Upper lobe of left lung (tissue), 6 donors: ENCODE data around the gene LCT. TPM values are rescaled to one million over a fixed set of nuclear protein-coding genes. Genes with fewer than 3 reads are reported as not detected.

Experiments used
- ATAC-seq, 2 donors: fragments of 200-7000 bp; cut with Tn5 transposase; one replicate each; pipeline ENCODE4 v1.9.1; 2022; ENCODE audit warnings: mild to moderate bottlenecking in 2 of 2, moderate library complexity in 2 of 2; ENCODE audit not compliant: low FRiP score in 2 of 2
- DNase-seq, 2 donors: peaks; one replicate each; pipeline ENCODE4 v3.0.0-alpha.2; 2019 to 2020
- H3K27ac ChIP-seq, 4 donors: fragments of 200-600 bp; sonication (generic); one replicate each; pipeline ENCODE4 v1.5.1; 2016 to 2019
- H3K27me3 ChIP-seq, 4 donors: fragments of 200-600 bp; sonication (generic); one replicate each; pipeline ENCODE4 v1.5.1; 2017 to 2019
- H3K36me3 ChIP-seq, 4 donors: fragments of 200-600 bp; sonication (generic); one replicate each; pipeline ENCODE4 v1.5.1; 2016 to 2019
- H3K4me1 ChIP-seq, 4 donors: fragments of 200-600 bp; sonication (generic); one replicate each; pipeline ENCODE4 v1.5.1; 2018 to 2019
- H3K4me3 ChIP-seq, 4 donors: fragments of 200-600 bp; sonication (generic); one replicate each; pipeline ENCODE4 v1.5.1; 2017 to 2019; ENCODE audit warnings: mild to moderate bottlenecking in 2 of 4, moderate library complexity in 1 of 4
- H3K9me3 ChIP-seq, 4 donors: fragments of 200-600 bp; sonication (generic); one replicate each; pipeline ENCODE4 v1.5.1; 2018 to 2019
- CTCF ChIP-seq, 6 experiments: fragments of 450-650 bp in 4 of 6; fragments of 200-600 bp in 2 of 6; sonication (generic) in 2 of 6; IDR thresholded peaks; one replicate each; pipeline ENCODE4 v1.5.1; 2016 to 2019; ENCODE audit warnings: antibody characterized with exemption in 6 of 6
- EP300 ChIP-seq, 4 donors: sonication (generic); formaldehyde crosslinking; IDR thresholded peaks; one replicate each; pipeline ENCODE4 v1.5.1; 2017; ENCODE audit warnings: antibody characterized with exemption in 4 of 4, control low read depth in 2 of 4
- POLR2A ChIP-seq, 4 donors: fragments of 450-650 bp; IDR thresholded peaks; one replicate each; pipeline ENCODE4 v1.5.1; 2016 to 2017; ENCODE audit warnings: antibody characterized with exemption in 4 of 4, mild to moderate bottlenecking in 2 of 4
- POLR2AphosphoS5 ChIP-seq, 2 donors: sonication (generic); formaldehyde crosslinking; IDR thresholded peaks; one replicate each; pipeline ENCODE4 v1.5.1; 2017; ENCODE audit warnings: antibody characterized with exemption in 2 of 2
- WGBS, 2 donors: methylation state at CpG; one replicate each; pipeline ENCODE4 v1.1.5; 2017 to 2018; 5-methylcytosine and 5-hydroxymethylcytosine counted together
- total RNA-seq, 6 donors: library from RNA; depleted of rRNA in 4 of 6; stranded (reverse); fragments of >200 nt in 4 of 6; gene quantifications; one replicate each; pipeline versions ENCODE4 v1.1.0 to v1.2.1, GENCODE V29; 2016 to 2021
- donor health status: DM: no; HTN: no; CAD: no; lungs with moderate emphysema.
- donor health status: DM: no; HTN: yes; CAD: no; lungs with severe emphysema.

Gene LCT
- total RNA-seq, 6 donors from 2014 or later, result 0.03 to 0.20 TPM; not detected in 4

DNA sequence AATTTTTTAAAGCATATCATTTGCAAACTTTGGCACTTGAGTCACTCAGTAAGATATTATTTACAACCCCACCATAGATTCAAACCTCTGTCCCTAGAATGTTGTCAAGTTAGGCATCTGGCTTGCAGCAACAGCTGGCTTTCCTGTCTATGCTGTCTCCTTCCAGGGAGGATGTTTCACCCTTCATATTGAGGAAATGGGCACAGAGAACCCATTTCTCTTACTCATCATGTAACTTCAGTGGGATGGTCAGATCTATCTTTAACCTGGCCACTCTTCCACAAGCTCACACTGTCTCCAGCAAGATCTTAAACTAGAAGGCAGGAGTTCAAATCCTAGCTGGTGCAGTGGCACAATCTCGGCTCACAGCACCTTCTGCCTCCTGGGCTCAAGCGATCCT lies 15.8 kb downstream of the LCT start:
- TF ChIP-seq POLR2A (IDR thresholded peaks at IDR 0.05) (no peak), POLR2AphosphoS5 (IDR thresholded peaks at IDR 0.05) (no peak)
- peaks cover 0 to 12% (median 3%) of the 10 kb centered on the region in 4 donors for H3K4me1 ChIP-seq
- H3K36me3 ChIP-seq, result no peaks in the 10 kb centered on the region
- peaks cover 0 to 8% (median 4%) of the 10 kb centered on the region in 4 donors for H3K9me3 ChIP-seq
- H3K27me3 ChIP-seq, result no peaks in the 10 kb centered on the region
- ATAC-seq (no peak), DNase-seq (no peak)
- H3K27ac ChIP-seq, result no peak overlapping the region
- 88 to 96% methylated on average over 2 of the region's 2 CpGs for WGBS, 2 donors
- H3K4me3 ChIP-seq, result no peak overlapping the region

- 60 to 61% methylated on average over 9 of the region's 9 CpGs for WGBS, 2 donors
- no peak for DNase-seq
- Histone ChIP-seq H3K27me3 (no peaks in the 10 kb centered on the region), H3K36me3 (no peaks in the 10 kb centered on the region), H3K27ac (no peak overlapping the region), H3K9me3 (peaks cover 0 to 8% (median 4%) of the 10 kb centered on the region in 4 donors), H3K4me3 (no peak overlapping the region), H3K4me1 (peaks cover 0 to 2% (median 0%) of the 10 kb centered on the region in 4 donors)
- TF ChIP-seq POLR2A (IDR thresholded peaks at IDR 0.05) (no peak), POLR2AphosphoS5 (IDR thresholded peaks at IDR 0.05) (no peak), EP300 (IDR thresholded peaks at IDR 0.05) (no peak), CTCF (IDR thresholded peaks at IDR 0.05) (no peak)
- no peak for ATAC-seq
Measured at GRCh38 chr2:135820003-135820618, 16.9 kb downstream of the LCT start.

GRCh38 chr2:135818937-135819610 lies 17.9 kb downstream of the LCT start:
- Histone ChIP-seq H3K36me3 (no peaks in the 10 kb centered on the region), H3K9me3 (peaks cover 0 to 8% (median 4%) of the 10 kb centered on the region in 4 donors), H3K27ac (no peak overlapping the region), H3K4me1 (no peaks in the 10 kb centered on the region), H3K27me3 (no peaks in the 10 kb centered on the region), H3K4me3 (no peak overlapping the region)
- ATAC-seq (no peak), DNase-seq (no peak)
- TF ChIP-seq POLR2A (IDR thresholded peaks at IDR 0.05), result no peak
- TF ChIP-seq POLR2AphosphoS5 (IDR thresholded peaks at IDR 0.05), result no peak
- no peak for TF ChIP-seq CTCF (IDR thresholded peaks at IDR 0.05)
- TF ChIP-seq EP300 (IDR thresholded peaks at IDR 0.05), result no peak
- WGBS, 2 donors, result 71 to 72% methylated on average over 6 to 8 of the region's 8 CpGs

DNA sequence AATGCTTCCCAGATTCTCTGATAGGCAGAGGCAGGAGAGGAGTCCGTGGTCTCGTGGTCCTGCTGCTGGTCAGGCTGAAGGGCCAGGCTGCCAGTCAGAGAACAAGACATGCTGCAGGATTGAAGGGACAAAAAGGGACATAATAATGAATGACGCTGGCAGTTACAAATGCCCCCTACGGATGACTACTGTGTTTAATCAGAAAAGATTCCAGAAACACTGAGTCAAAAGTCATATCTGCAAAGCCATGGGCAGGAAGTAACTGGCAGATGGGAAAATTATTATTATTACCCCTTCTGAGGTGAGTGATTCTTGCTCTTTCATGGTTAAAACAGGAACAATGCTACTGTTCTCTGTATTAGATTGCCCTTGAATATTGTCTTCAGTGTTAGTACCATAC lies 19.0 kb downstream of the LCT start:
- Histone ChIP-seq H3K27me3 (no peaks in the 10 kb centered on the region), H3K36me3 (no peaks in the 10 kb centered on the region), H3K4me3 (no peak overlapping the region), H3K27ac (no peak overlapping the region), H3K9me3 (peaks cover 0 to 6% (median 2%) of the 10 kb centered on the region in 4 donors), H3K4me1 (no peaks in the 10 kb centered on the region)
- TF ChIP-seq EP300 (IDR thresholded peaks at IDR 0.05) (no peak), POLR2AphosphoS5 (IDR thresholded peaks at IDR 0.05) (no peak), POLR2A (IDR thresholded peaks at IDR 0.05) (no peak), CTCF (IDR thresholded peaks at IDR 0.05) (no peak)
- DNase-seq (no peak), ATAC-seq (no peak)
- 70 to 78% methylated on average over 4 of the region's 4 CpGs for WGBS, 2 donors

DNA sequence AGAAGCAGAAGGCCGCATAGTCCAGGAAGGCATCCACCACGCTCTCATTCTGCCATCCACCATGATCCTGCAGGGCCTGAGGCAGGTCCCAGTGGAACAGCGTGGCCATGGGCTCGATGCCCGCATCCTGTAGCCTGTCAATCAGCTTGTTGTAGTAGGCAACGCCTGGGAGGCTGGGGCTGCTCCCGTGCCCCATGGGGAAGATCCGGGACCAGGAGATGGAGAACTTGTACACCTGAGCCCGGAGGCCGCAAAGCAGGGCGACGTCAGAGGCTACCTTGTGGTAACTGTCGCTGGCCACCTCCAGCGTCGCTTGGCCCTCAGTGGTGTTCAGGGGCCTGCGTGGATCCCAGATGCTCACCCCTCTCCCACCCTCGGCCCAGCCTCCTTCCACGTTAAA lies 19.5 kb downstream of the LCT start:
- WGBS, 2 donors, result 80 to 93% methylated on average over 6 to 15 of the region's 18 CpGs
- DNase-seq, result peak in 1 of 2 donors; percentile 64

More for the DNA sequence above, 19.5 kb downstream of the LCT start:
- TF ChIP-seq CTCF (IDR thresholded peaks at IDR 0.05), result no peak
- no peak for TF ChIP-seq EP300 (IDR thresholded peaks at IDR 0.05)
- no peak for TF ChIP-seq POLR2AphosphoS5 (IDR thresholded peaks at IDR 0.05)
- no peak overlapping the region for H3K4me3 ChIP-seq
- H3K36me3 ChIP-seq, result no peaks in the 10 kb centered on the region
- H3K27ac ChIP-seq, result no peak overlapping the region
- no peaks in the 10 kb centered on the region for H3K4me1 ChIP-seq
- no peak for ATAC-seq
- H3K9me3 ChIP-seq, result peaks cover 0 to under 1% (median 0%) of the 10 kb centered on the region in 4 donors
- no peaks in the 10 kb centered on the region for H3K27me3 ChIP-seq
